ENCODE results near the gene THBS2.

GRCh38 chr6:169247991-169248390 is 5.7 kb downstream of the THBS2 start:
- TF ChIP-seq CTCF (IDR thresholded peaks at IDR 0.05 in 2 of 3, conservative IDR thresholded peaks at IDR 0.05 in 1 of 3; ENCODE audit: borderline replicate concordance in 1 of 3, insufficient read depth in 1 of 3, low read depth in 2 of 3, low read length in 2 of 3) (no peak), POLR2AphosphoS5 (IDR thresholded peaks at IDR 0.05; ENCODE audit: low read depth, low read length) (no peak), ZNF274 (IDR thresholded peaks at IDR 0.05; ENCODE audit: low read depth, low read length) (no peak)

Measured in HCT116 (cell line).